Measurements from ENCODE around the gene KCTD7.
A peak's percentile ranks its signal among the peaks of the same experiment; 100 is the strongest.
"Not testable (repeated sequence)": the region's sequence is repeated elsewhere in the genome, so short reads cannot be mapped to it uniquely, and the experiment has no call there.

Gene KCTD7

DNA sequence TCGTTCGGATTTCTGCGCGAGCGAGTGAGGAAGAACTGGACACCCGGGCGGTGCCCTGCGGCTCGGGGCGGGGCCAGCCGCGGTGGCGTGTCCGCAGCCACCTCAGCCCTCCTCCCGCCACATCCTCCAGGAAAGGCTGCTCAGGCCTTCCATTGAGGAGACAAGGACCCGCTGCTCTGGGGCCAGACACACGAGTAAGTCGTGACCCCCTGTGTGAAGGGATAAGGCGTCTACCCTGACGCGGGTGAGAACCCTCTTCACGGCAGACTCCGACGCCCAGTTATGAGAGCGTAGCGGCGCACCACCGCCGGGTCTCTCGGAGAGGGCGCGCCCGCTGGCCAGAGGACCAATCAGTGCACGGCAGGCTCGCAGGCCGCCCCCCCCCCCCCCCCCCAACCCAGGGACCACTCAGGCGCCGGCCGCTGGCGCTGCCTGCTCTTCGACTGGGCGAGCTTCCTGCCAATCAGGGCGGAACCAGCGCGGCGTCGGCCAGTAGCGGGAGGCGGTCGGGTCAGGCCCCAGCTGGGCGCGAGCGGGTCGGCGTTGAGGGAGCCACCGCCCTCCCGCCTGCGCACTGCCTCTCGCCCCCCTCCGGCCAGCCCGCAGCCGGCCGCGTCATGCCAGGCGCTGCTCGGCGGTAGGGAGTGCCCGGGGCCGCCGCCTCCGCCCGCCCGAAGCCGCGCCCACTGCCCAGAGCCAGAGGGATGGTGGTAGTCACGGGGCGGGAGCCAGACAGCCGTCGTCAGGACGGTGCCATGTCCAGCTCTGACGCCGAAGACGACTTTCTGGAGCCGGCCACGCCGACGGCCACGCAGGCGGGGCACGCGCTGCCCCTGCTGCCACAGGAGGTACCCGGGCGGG is at the start of gene KCTD7:
TSS of gene KCTD7 (plus strand) at position 521 of the 861 bp plus-strand sequence. CDS start at position 705, 184 bp downstream.
- DNase-seq = peak; percentile 90

DNA sequence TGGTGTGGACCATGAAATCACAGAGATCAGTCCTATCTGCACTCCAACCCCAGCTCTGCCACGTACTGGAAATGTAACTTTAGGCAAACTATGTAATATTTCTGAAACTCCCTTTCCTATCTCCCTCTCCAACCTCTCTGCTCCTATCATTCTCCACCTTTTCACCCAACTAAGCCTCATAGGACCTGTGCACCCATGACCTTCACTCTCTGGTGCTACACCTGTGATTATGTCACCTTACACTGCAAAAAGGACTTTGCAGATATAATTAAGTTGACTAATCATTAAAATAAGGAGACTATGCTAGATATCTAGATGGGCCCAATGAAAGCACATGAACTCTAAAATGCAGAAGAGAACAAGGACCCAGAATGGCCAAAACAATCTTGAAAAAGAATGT is 48.3 kb upstream of the KCTD7 start:
- not testable (repeated sequence) for DNase-seq

DNA sequence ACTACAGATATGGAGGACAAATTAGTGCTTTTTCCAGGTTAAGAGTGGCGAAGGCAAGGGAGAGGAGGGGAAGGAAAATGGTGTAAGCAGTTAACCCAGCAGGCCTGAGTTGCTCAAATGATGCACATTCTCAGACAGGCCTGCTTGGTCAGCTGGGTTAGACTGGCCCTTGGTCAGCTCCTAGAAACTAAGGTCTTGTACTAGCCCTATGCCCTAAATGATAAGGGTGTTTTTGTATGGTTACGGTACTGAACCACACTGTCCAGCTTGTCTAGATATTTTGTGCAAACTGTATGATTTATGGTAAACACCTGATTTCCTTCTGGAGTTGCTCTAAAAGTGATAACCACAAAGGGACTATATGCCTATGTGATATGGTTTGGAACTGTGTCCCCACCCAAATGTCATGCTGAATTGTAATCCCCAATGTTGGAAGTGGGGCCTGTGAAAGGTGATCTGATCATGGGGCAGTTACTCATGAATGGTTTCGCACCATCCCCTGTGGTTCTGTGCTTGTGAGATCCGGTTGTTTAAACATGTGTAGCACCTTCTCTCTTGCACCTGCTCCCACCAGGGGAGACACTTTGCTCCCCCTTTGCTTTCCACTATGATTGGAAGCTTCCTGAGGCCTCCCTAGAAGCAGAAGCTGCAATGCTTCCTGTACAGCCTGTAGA is 45.7 kb upstream of the KCTD7 start:
- DNase-seq = not testable (repeated sequence)

DNA sequence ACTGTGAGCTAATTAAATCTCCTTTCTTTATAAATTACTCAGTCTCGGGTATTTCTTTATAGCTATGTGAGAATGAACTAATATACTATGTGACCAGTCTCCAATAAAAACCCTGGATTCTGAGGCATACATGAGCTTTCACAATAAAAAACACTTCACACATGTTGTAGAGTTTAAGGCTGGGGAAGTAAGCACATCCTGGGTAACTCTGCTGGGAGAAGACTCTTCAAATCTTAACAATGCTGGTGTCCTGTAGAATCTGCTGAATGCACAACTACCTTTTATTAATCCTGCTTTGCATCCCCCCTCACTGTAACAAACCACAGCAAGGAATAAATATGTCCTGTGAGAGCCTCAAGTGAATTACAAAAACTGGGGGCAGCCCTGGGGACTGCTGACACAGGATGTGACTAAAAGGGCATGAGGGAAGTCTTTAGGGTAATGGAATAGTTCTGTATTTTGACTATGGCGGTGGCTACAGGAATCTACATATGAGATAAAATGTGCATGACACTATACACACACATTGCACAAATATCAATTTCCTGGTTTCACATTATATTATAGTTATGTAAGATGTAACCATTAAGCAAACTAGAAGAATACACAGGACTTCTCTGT is 45.1 kb upstream of the KCTD7 start:
- DNase-seq = no peak

DNA sequence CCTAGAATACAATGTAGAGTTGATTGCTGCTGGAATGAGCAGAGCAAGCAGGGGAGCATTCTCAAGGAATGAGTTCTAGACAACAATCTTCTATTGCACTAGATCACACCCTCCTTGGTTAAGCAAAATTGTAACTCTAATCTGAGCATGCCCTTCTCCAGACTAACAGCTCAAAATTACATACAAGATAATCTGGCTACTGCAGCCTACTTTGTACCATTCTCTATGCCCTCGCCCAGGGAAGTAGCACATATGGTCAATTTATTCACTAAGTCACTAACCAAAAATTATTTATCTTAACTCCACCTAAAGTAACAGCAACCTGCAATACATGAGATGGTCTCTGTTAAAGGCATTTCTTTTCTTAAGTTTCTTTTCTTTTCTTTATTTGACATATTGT is 42.5 kb upstream of the KCTD7 start:
- DNase-seq = no peak

DNA sequence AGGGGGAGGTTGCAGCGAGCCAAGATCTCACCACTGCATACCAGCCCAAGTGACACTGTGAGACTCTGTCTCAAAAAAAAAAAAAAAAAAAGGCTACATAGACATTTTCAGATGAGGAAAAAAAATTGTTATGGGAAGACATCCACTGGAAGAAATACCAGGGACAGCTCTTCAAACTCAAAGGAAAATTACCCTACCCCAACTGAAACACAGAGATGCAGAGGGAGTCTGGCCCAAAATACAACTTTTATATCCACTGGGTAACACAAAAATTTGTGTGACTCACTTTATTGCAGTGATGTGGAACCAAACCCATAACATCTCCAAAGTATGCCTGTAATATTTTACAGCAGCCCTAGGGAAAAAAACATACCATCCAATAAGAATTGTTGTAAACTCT is 40.5 kb upstream of the KCTD7 start:
- not testable (repeated sequence) for DNase-seq

DNA sequence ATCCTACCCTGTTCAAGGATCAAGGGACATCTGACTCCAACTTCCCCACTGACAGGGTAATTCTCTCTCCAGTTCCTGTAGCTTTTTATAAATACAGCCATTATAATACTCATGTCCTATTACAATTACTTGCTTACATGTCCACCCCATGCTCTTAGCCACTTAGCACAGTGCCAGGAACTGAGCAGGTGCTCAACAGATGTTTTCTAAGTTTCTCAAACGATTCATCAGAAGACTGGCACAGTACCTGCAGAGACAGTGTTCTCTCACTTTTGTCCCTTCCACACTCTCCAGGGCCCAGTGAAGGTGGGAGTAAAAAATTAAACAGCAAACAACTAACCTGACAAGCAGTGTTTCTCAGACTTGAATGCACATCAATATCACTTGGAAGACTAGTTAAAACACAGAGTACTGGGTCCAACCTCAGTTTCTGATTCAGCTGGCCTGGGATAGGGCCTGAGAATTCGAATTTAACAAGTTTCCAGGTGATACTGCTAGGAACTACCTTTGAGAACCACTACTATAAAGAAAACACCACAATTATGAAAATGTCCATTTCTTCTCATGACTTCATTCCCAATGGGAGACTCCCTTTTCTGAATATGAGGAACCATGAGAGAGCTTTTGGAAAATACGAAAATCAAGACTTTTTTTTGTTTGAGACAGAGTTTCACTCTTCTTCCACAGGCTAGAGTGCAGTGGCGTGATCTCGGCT is 39.7 kb upstream of the KCTD7 start:
- DNase-seq = not testable (repeated sequence)

DNA sequence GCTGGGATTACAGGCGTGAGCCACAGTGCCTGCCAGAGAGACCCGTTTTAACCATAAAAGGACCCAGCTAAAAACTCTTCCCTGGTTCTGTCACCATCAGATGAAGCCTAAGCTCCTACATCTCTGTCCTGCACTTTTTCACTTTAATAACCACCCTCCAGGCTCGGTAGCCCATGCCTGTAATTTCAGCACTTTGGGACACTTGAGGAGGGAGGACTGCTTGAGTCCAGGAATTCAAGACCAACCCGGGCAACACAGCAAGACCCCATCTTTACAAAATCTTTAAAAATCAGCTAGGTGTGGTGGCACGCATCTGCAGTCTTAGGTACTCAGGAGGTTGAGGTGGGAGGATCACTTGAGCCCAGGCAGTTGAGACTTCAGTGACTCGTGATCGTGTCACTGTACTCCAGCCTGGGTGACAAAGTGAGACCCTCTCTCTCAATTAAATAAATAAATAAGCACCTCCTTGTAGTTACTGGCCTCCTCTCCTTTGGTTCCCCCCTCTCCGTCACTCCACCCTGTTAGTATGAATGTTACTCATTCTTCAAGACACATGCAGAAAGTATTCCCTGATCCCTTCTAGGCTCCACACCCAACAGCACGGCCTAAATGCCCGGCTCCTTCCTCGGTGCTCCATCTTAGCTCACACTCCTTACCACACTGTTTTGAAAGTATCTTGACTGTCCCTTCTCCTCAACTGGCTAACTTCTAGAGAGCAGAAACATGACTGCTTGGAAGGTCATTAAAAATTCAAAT is 38.2 kb upstream of the KCTD7 start:
- not testable (repeated sequence) for DNase-seq

DNA sequence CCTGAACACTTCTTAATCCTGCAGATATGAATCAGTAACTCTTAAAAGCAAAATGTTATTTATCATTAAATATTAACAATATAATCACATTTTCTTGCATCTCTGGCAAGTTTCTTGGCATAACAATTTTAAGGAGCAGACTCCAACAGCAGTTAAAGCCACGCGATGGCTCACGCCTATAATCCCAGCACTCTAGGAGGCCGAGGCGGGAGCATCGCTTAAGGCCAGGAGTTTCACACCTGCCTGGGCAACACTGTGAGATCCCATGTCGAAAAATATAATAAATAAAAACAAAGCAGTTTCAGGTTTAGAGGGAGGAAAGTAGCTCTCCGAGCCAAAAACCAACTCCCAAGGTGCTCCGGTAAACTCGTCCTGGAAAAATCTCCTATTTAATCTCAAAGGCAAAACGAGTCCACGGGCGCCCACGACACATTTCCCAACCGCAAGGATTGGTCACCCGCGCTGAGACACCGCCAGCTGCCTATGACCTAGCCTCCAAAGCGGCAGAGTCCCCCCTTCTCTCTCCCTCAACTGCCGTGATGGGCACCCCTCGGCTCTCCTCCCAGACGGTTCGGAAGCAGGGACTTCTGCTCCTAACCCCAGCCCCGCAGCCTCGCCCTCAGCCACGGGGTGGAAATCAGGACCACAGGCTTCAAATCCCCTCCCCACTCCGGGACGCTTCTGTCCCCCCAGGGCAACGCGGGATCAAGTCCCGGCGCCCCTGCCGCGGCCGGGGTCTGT is 37.5 kb upstream of the KCTD7 start:
- not testable (repeated sequence) for DNase-seq

DNA sequence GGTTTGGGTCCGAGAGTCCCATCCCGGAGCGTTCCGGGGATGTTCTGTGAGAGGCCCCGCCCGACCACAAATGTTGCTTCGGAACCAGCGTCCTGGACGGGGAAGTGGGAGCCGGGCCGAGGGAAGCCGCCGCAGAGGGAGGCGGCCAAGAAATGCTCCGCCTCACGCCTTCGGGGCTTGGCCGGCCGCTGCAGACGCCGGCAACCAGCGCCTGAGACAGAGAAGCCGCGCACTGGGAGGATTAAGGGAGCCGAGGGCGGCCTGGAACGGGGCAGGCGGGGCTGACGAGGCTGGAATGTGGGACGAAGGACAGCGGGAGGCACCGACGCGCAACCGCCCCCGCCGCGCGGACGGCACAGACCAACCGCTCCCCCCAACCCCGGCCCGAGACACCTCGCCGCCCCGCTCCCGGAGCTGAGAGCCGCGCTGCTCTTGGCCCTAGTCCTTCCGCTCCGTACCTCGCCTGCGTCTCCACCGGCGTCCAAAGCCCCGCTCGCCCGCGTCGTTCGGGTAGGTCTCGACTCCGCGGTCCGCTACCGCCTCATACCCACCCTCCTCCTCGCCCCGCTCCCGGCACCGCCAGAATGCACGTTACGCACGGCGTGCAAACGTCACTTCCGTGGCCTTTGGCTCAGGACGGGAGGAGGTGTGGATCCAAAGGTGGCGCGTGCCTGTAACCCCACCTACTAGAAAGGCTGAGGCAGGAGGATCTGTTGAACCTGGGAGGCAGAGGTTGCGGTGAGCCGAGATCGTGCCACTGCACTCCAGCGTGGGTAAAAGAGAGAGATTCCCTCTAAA is 36.7 kb upstream of the KCTD7 start:
- no peak for DNase-seq

DNA sequence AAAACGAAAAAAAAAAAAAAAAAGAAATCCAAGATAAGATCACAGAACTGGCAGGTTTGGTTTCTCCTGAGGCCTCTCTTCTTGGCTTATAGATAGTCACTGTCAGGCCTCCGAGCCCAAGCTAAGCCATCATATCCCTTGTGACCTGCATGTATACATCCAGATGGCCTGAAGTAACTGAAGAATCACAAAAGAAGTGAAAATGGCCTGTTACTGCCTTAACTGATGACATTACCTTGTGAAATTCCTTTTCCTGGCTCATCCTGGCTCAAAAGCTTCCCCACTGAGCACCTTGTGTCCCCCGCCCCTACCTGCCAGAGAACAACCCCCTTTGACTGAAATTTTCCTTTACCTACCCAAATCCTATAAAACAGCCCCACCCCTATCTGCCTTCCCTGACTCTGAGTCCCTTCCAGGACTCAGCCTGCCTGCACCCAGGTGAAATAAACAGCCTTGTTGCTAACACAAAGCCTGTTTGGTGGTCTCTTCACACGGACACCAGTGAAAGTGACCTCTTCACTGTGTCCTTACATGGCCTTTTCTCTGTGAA is 36.0 kb upstream of the KCTD7 start:
- DNase-seq = not testable (repeated sequence)

DNA sequence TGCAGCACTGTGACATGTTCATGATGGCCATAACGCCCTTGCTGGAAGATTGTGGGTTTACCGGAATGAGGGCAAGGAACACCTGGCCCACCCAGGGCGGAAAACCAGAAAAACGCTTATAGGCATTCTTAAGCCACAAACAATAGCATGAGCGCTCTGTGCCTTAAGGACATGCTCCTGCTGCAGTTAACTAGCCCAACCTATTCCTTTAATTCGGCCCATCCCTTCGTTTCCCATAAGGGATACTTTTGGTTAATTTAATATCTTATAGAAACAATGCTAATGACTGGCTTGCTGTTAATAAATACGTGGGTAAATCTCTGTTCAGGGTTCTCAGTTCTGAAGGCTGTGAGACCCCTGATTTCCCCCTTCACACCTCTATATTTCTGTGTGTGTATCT is 34.6 kb upstream of the KCTD7 start:
- not testable (repeated sequence) for DNase-seq

DNA sequence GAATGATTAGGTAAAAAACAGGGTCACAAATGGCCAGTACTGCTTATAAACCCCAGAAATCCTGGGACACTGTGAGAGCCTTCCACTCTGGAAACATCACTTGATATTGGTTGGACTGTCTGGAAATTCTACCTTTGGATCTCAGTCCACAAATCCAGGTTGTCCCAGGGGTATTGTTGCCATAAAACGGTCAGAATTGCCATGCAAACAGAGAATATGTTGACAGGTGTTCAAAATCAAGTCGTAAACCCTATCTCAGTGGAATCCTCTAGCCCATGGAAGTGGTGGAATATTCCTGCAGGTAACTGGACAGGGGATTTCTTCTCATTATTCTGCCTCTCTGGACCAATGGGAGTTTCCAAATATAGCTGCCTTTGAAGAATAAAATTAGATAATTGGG is 31.2 kb upstream of the KCTD7 start:
- no peak for DNase-seq

DNA sequence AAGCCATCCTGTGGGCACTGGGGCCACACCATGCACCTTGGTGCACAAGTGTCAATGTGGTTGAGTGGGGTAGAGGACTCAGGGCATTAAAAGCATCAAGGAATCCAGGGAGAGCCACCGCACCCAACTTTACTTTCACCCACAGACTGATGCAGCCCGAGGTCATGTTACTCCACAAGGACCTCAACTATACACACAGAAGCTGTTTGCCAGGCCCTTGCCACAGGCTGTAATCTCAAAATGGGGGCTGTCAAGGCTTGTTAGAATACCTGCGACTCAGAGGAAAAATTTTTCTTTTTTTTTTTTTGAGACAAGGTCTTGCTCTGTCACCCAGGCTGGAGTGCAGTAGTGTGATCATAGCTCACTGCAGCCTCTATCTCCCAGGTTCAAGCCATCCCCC is 26.5 kb upstream of the KCTD7 start:
- no peak for DNase-seq

DNA sequence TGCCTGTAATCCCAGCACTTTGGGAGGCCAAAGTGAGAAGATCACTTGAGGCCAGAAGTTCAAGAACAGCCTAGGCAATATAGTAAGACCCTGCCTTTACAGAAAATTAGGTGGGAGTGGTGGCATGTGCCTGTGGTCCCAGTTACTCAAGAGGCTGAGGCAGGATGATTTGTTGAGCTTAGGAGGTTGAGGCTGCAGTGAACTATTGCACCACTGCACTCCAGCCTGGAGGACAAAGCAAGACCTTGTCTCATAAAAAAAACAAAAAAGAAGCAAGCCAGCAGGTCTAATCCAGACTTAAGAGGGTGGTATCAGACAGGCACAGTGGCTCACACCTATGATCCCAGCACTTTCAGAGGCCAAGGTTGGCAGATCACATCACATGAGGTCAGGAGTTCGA is 24.5 kb upstream of the KCTD7 start:
- DNase-seq = no peak

DNA sequence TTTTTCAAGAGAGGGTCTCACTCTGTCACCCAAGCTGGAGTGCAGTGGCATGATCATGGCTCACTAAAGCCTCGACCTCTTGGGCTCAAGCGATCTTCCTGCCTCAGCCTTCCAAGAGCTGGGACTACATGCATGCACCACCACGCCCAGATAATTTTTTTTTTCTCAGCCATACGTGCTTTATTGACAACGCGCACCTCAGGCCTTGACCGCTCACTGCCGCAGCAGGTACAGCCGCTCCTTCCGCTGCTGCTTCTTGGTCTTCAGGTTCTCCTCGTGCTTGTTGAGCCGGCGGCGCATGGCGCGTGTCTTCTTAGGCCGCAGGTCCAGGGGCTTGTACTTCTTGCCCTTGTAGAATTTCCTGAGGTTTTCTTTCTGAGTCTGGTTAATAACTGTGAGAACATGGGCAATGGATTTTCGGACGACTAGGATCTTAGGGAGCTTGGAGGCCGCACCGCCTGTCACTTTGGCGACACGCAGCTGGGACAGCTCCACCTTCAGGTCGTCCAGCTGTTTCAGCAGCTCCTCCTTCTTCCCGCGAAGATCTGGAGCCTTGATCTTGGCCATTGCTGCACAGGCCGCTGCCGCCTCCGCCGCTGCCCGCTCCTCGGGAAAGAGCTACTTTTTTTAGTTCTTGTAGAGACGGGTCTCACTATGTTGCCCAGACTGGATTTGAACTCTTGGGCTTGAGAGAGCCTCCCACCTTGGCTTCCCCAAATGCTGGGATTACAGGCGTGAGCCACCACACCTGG is 22.0 kb upstream of the KCTD7 start:
- not testable (repeated sequence) for DNase-seq

DNA sequence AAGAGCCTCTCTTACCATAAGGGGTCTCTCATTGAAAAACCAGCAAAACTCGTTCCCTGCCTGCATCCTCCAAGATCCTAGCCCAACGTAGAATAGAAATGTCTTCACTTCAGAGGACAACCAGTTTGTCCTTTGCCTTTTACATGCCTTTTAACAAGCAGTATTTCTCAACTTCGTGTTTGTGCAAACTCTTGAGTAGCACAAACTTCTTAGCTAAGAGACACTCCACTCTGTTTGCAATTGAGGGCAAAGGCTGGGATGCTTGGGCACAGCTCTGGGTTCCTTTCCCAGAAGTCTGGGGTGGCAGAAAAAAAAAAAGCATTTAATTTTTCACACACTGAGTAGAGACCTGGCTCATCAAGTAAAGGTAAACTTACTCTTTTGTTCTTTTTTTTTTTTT is 19.5 kb upstream of the KCTD7 start:
- DNase-seq = no peak

DNA sequence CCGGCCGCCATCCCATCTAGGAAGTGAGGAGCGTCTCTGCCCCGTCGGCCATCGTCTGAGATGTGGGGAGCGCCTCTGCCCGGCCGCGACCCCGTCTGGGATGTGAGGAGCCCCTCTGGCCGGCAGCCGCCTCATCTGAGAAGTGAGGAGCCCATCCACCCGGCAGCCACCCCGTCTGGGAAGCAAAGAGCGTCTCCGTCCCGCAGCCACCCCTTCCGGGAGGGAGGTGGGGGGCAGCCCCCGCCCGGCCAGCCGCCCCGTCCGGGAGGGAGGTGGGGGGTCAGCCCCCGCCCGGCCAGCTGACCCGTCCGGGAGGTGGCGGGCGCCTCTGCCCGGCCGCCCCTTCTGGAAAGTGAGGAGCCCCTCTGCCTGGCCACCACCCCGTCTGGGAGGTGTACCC is 14.1 kb upstream of the KCTD7 start:
- not testable (repeated sequence) for DNase-seq

DNA sequence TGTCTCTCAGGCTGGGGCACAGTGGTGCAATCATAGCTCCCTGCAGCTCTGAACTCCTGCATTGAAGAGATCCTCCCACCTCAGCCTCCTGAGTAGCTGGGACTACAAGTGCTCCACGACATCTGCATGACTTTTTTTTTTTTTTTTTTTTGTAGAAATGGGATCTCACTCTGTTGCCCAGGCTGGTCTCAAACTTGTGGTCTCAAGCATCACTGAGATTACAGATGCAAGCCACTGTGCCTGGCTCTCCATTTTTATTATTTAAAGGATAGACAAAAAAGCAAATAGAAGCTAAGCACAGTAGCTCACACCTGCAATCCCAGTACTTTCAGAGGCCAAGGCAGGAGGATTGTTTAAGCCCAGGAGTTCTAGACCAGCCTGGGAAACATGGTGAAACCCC is 13.0 kb upstream of the KCTD7 start:
- DNase-seq = no peak

DNA sequence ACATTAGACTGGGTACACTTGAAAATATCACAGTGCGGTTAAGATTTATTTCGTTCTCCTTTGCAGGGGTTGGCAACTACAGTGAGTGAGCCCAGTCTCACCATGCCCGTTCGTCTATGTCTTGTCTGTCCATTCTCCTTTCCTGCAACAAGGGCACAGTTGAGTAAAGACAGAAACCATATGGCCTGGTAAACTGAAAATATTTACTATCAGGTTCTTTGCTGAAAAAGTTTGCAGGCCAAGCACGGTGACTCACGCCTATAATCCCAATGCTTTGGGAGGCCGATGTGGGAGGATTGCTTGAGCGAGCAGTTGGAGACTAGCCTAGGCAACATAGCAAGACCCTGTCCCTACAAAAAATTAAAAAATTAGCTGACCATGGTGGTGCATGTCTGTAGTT is 11.4 kb upstream of the KCTD7 start:
- DNase-seq = no peak
